ENCODE measurements around the gene DLST. TPM values are rescaled to one million over a fixed set of nuclear protein-coding genes. Genes with fewer than 3 reads are reported as not detected.

DLST gene
- total RNA-seq, 1 experiment from 2014 or later: 68.8 TPM

- no TSS peak for BruUV-seq (replicated peaks)
- H3K27ac ChIP-seq (ENCODE audit: low read length): no peak overlapping the region
- no peaks in the 10 kb centered on the region for H3K27me3 ChIP-seq (ENCODE audit: control insufficient read depth, insufficient read depth, low read length)
- no peak for DNase-seq (ENCODE audit: low read depth, low spot score)
- H3K4me3 ChIP-seq (ENCODE audit: low read depth in 2 of 2, low read length in 2 of 2): no peak overlapping the region
- in situ Hi-C loops (cut with HindIII; ENCODE audit: low pct_unique_long_range_greater_than_20kb, low sequenced_read_pairs): no loop called here
- POLR2A ChIA-PET: no interaction called here
- TF ChIP-seq CTCF (IDR thresholded peaks at IDR 0.05) (no peak), SIN3A (IDR thresholded peaks at IDR 0.05; ENCODE audit: borderline replicate concordance, insufficient read depth, low read depth, low read length) (no peak), REST (IDR thresholded peaks at IDR 0.05; ENCODE audit: insufficient read depth in 1 of 2, low read depth in 2 of 2, low read length in 1 of 2) (no peak), POLR2AphosphoS5 (IDR thresholded peaks at IDR 0.05; ENCODE audit: low read depth, low read length) (no peak), TCF7L2 (IDR thresholded peaks at IDR 0.05; ENCODE audit: low read depth, low read length) (no peak)
- no peaks in the 10 kb centered on the region for H3K9me3 ChIP-seq (ENCODE audit: control insufficient read depth, insufficient read depth, low read depth, low read length)
- no peak for ATAC-seq
- no peaks in the 10 kb centered on the region; the same call in 1 of the 2 replicates for H3K36me3 ChIP-seq (ENCODE audit: control insufficient read depth, insufficient read depth, low read length)
- H3K4me1 ChIP-seq (ENCODE audit: control insufficient read depth, insufficient read depth, low read length): peaks cover 8% of the 10 kb centered on the region; the same call in 1 of the 2 replicates
- intact Hi-C loops (cut with micrococcal nuclease; ENCODE audit: unreplicated experiment): loop anchor here (10.0 kb wide), 2 partner anchors 57 to 137 kb away; partner anchors contain the start of gene EIF2B2
- CTCF ChIA-PET: interaction anchor here (0.7 kb wide), 1 partner anchor 283 kb away, joined by 3 read pairs; no protein-coding TSS in a partner anchor
Observed at GRCh38 chr14:74947353-74948227, 65.9 kb downstream of the DLST start.

DNA sequence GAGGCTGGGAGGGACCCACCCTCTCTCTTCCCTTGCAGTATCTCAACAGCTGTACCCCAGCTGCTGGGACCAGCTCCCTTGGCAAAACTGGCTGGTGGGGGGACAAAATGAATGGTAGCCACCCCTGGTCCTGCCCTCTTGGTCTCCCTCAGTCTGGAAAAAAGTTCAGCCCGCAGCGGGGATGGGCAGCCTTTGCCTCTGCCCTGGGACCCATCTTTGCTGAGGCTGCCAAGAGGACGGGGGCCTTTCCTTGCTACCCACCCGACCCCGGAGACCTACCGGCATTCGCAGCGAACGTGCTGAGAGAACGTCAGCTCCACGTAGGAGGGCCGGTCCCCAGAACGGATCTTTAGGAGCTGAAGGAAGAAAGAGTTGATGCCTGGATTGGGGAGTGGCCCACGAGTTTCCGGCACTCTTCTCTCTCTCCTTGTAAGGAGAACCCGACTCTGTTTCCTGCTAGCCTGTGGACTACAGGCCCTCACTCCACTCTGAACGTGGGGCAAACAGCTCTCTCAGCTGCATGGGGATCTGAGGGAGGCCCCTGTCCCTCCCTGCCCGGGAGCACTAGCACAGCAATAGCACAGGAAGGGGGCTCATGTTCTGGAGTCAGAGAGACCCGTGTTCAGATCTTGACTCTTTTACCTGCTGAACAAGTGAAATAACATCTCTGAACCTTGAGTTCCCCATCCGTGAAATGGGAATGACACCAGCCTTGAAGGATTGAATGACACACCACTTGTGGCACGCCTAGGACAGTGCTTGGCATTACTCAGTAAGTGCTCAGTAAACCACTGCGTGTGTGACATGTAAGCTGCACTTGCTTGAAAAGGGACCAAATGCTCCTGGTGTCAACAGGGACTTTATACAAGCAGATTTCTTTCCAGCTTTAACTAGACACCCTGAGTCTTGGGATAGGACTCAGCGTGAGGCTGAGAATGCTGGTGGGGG, 66.8 kb downstream of the DLST start:
- intact Hi-C loops (cut with micrococcal nuclease; ENCODE audit: unreplicated experiment) (loop anchor here (10.0 kb wide), 2 partner anchors 56 to 136 kb away; partner anchors contain the start of gene EIF2B2), in situ Hi-C loops (cut with HindIII; ENCODE audit: low pct_unique_long_range_greater_than_20kb, low sequenced_read_pairs) (no loop called here)
- Histone ChIP-seq H3K36me3 (ENCODE audit: control insufficient read depth, insufficient read depth, low read length) (no peaks in the 10 kb centered on the region; the same call in 1 of the 2 replicates), H3K27me3 (ENCODE audit: control insufficient read depth, insufficient read depth, low read length) (no peaks in the 10 kb centered on the region), H3K27ac (ENCODE audit: low read length) (no peak overlapping the region), H3K4me3 (ENCODE audit: low read depth in 2 of 2, low read length in 2 of 2) (no peak overlapping the region), H3K4me1 (ENCODE audit: control insufficient read depth, insufficient read depth, low read length) (peaks cover 8% of the 10 kb centered on the region; the same call in 1 of the 2 replicates), H3K9me3 (ENCODE audit: control insufficient read depth, insufficient read depth, low read depth, low read length) (no peaks in the 10 kb centered on the region)
- TF ChIP-seq POLR2AphosphoS5 (IDR thresholded peaks at IDR 0.05; ENCODE audit: low read depth, low read length): no peak
- no peak for TF ChIP-seq TCF7L2 (IDR thresholded peaks at IDR 0.05; ENCODE audit: low read depth, low read length)
- no peak for TF ChIP-seq SIN3A (IDR thresholded peaks at IDR 0.05; ENCODE audit: borderline replicate concordance, insufficient read depth, low read depth, low read length)
- TF ChIP-seq REST (IDR thresholded peaks at IDR 0.05; ENCODE audit: insufficient read depth in 1 of 2, low read depth in 2 of 2, low read length in 1 of 2): no peak
- TF ChIP-seq CTCF (IDR thresholded peaks at IDR 0.05): no peak
- DNase-seq (ENCODE audit: low read depth, low spot score): no peak
- ChIA-PET POLR2A (no interaction called here), CTCF (interaction anchor here (0.7 kb wide), 1 partner anchor 284 kb away, joined by 3 read pairs; no protein-coding TSS in a partner anchor)
- BruUV-seq (replicated peaks): no TSS peak
- no peak for ATAC-seq
